ENCODE measurements around the gene GPR156.

DNA sequence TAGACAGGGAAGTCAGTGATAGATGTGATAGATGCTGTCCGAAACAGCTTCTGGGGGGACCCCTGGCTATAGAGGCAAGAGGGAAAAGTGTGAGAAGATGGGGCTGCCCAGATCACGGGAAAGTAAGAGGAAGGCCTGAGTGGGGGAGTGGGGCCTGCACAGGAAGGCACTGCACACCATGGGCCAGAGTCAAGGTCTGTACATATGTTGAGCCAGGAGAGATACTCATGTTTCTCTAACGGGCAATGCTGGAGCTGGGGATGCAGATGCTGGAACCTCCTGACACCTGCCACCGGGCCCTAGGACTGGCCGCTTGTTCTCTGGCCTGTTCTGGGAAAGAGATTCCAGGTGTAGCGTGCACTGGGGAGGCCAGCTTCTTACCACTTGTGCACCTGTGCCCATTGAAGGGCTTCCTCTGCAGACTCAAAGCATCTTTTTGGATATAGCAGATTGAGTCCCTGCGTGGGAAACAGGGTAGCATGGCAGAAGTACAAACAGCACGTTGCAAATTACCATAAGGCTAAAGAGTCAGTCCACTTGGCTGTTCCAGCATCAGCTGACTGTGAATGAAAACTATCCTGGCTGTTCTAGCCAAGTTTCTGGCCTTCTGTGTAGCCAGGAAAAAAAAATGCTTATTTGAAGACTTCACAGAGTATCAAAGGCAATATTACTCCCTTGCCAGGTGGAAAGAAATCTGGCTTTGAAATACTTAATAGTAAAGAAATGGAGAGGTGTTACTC lies 113.7 kb downstream of the GPR156 start:
- no peak for TF ChIP-seq LEF1 (IDR thresholded peaks at IDR 0.05; ENCODE audit: borderline replicate concordance)
- no peak for TF ChIP-seq TARDBP (IDR thresholded peaks at IDR 0.05)
- no peak for TF ChIP-seq SUZ12 (IDR thresholded peaks at IDR 0.05)

All from HEK293T (cell line).